ENCODE results near the gene ADGRL1. TPM values are rescaled to one million over a fixed set of nuclear protein-coding genes. Genes with fewer than 3 reads are reported as not detected.
"Not testable (repeated sequence)": the region's sequence is repeated elsewhere in the genome, so short reads cannot be mapped to it uniquely, and the experiment has no call there.

The ADGRL1 gene
- total RNA-seq, 1 experiment from 2014 or later: 2.4 TPM

GRCh38 chr19:14198384-14199376, 7.3 kb downstream of the ADGRL1 start:
- no peak for DNase-seq (ENCODE audit: low read depth)
- in situ Hi-C loops (cut with HindIII; ENCODE audit: low pct_unique_long_range_greater_than_20kb, low sequenced_read_pairs): no loop called here

- DNase-seq (ENCODE audit: low read depth): no peak
- in situ Hi-C loops (cut with HindIII; ENCODE audit: low pct_unique_long_range_greater_than_20kb, low sequenced_read_pairs): no loop called here
These were observed 8.1 kb downstream of the ADGRL1 start for GRCh38 chr19:14197882-14198281.

- not testable (repeated sequence) for DNase-seq (ENCODE audit: low read depth)
These were observed 8.7 kb downstream of the ADGRL1 start for GRCh38 chr19:14197288-14197687.

GRCh38 chr19:14196105-14196504, 9.9 kb downstream of the ADGRL1 start:
- in situ Hi-C loops (cut with HindIII; ENCODE audit: low pct_unique_long_range_greater_than_20kb, low sequenced_read_pairs): not testable (repeated sequence)
- DNase-seq (ENCODE audit: low read depth): peak; percentile 41

More at GRCh38 chr19:14197288-14197687, 8.7 kb downstream of the ADGRL1 start:
- in situ Hi-C loops (cut with HindIII; ENCODE audit: low pct_unique_long_range_greater_than_20kb, low sequenced_read_pairs): not testable (repeated sequence)

GRCh38 chr19:14195216-14195615, 10.8 kb downstream of the ADGRL1 start:
- DNase-seq (ENCODE audit: low read depth); in situ Hi-C loops (cut with HindIII; ENCODE audit: low pct_unique_long_range_greater_than_20kb, low sequenced_read_pairs): not testable (repeated sequence)

GRCh38 chr19:14189415-14189814, 16.6 kb downstream of the ADGRL1 start:
- in situ Hi-C loops (cut with HindIII; ENCODE audit: low pct_unique_long_range_greater_than_20kb, low sequenced_read_pairs): no loop called here
- DNase-seq (ENCODE audit: low read depth): no peak

GRCh38 chr19:14188086-14188485, 17.9 kb downstream of the ADGRL1 start:
- in situ Hi-C loops (cut with HindIII; ENCODE audit: low pct_unique_long_range_greater_than_20kb, low sequenced_read_pairs); DNase-seq (ENCODE audit: low read depth): not testable (repeated sequence)

GRCh38 chr19:14187561-14187960, 18.4 kb downstream of the ADGRL1 start:
- in situ Hi-C loops (cut with HindIII; ENCODE audit: low pct_unique_long_range_greater_than_20kb, low sequenced_read_pairs): no loop called here
- DNase-seq (ENCODE audit: low read depth): no peak

GRCh38 chr19:14186684-14187083, 19.3 kb downstream of the ADGRL1 start:
- in situ Hi-C loops (cut with HindIII; ENCODE audit: low pct_unique_long_range_greater_than_20kb, low sequenced_read_pairs): not testable (repeated sequence)

GRCh38 chr19:14185691-14186090, 20.3 kb downstream of the ADGRL1 start:
- in situ Hi-C loops (cut with HindIII; ENCODE audit: low pct_unique_long_range_greater_than_20kb, low sequenced_read_pairs); DNase-seq (ENCODE audit: low read depth): not testable (repeated sequence)

More at GRCh38 chr19:14186684-14187083, 19.3 kb downstream of the ADGRL1 start:
- not testable (repeated sequence) for DNase-seq (ENCODE audit: low read depth)

GRCh38 chr19:14185158-14185557, 20.8 kb downstream of the ADGRL1 start:
- in situ Hi-C loops (cut with HindIII; ENCODE audit: low pct_unique_long_range_greater_than_20kb, low sequenced_read_pairs): no loop called here
- DNase-seq (ENCODE audit: low read depth): no peak

- in situ Hi-C loops (cut with HindIII; ENCODE audit: low pct_unique_long_range_greater_than_20kb, low sequenced_read_pairs): no loop called here
- no peak for DNase-seq (ENCODE audit: low read depth)
These were observed 22.1 kb downstream of the ADGRL1 start for GRCh38 chr19:14183741-14184350.

GRCh38 chr19:14182476-14182875, 23.5 kb downstream of the ADGRL1 start:
- in situ Hi-C loops (cut with HindIII; ENCODE audit: low pct_unique_long_range_greater_than_20kb, low sequenced_read_pairs): no loop called here

GRCh38 chr19:14181906-14182305, 24.1 kb downstream of the ADGRL1 start:
- DNase-seq (ENCODE audit: low read depth): no peak
- in situ Hi-C loops (cut with HindIII; ENCODE audit: low pct_unique_long_range_greater_than_20kb, low sequenced_read_pairs): no loop called here

More at GRCh38 chr19:14182476-14182875, 23.5 kb downstream of the ADGRL1 start:
- no peak for DNase-seq (ENCODE audit: low read depth)

GRCh38 chr19:14181199-14181598, 24.8 kb downstream of the ADGRL1 start:
- in situ Hi-C loops (cut with HindIII; ENCODE audit: low pct_unique_long_range_greater_than_20kb, low sequenced_read_pairs); DNase-seq (ENCODE audit: low read depth): not testable (repeated sequence)

- DNase-seq (ENCODE audit: low read depth): no peak
- in situ Hi-C loops (cut with HindIII; ENCODE audit: low pct_unique_long_range_greater_than_20kb, low sequenced_read_pairs): no loop called here
These were observed 28.4 kb downstream of the ADGRL1 start for GRCh38 chr19:14177496-14178074.

- in situ Hi-C loops (cut with HindIII; ENCODE audit: low pct_unique_long_range_greater_than_20kb, low sequenced_read_pairs): no loop called here
- no peak for DNase-seq (ENCODE audit: low read depth)
These were observed 30.6 kb downstream of the ADGRL1 start for GRCh38 chr19:14175351-14175792.

- in situ Hi-C loops (cut with HindIII; ENCODE audit: low pct_unique_long_range_greater_than_20kb, low sequenced_read_pairs): no loop called here
- DNase-seq (ENCODE audit: low read depth): no peak
These were observed 31.1 kb downstream of the ADGRL1 start for GRCh38 chr19:14174883-14175282.

- in situ Hi-C loops (cut with HindIII; ENCODE audit: low pct_unique_long_range_greater_than_20kb, low sequenced_read_pairs): no loop called here
- DNase-seq (ENCODE audit: low read depth): no peak
These were observed 37.0 kb downstream of the ADGRL1 start for GRCh38 chr19:14168993-14169392.

All from Caki2 (cell line).